ENCODE measurements around the gene RAD9B.

DNA sequence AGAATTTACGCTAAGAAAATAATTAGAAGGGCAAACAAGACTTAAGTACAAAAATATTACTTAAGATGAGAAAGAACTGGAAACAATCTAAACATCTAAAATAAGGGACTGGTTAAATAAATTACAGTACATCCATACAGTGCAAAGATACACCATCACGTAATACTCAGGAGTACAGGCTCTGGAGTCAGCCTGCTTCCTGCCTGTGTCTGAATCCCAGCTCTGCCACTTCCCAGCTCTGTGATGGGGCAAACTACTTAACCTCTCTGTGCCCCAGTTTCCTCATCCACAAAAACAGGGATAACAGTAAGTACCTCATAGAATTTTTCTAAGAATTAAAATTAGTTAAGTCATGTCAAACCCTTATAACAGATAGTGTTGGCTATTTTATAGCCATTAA lies 45.0 kb downstream of the RAD9B start:
- no peak for TF ChIP-seq JUND (CRISPR knock-in tag; IDR thresholded peaks at IDR 0.05)
- TF ChIP-seq TCF12 (IDR thresholded peaks at IDR 0.05), result no peak
- no peak for TF ChIP-seq TCF12 (CRISPR knock-in tag; IDR thresholded peaks at IDR 0.05)
- no peak for TF ChIP-seq RBFOX2 (IDR thresholded peaks at IDR 0.05; ENCODE audit: low read depth, low read length)

Measured in HepG2 (cell line).